Ovary (tissue), 3 donors: ENCODE data around the gene KRTAP5-7.

Source experiments
- POLR2A ChIP-seq: fragments of 450-650 bp; IDR thresholded peaks from one replicate; pipeline ENCODE4 v1.6.1; 2017; ENCODE audit warnings: antibody characterized with exemption, mild to moderate bottlenecking, moderate library complexity
- TF ChIP-seq, protein P1 (sequence below), 3 donors: fragments of 450-650 bp in 2 of 3; fragments of 200-600 bp in 1 of 3; IDR thresholded peaks; one replicate each; pipeline versions ENCODE4 v1.5.1 to v1.8.0; 2016 to 2022; ENCODE audit warnings: antibody characterized with exemption in 3 of 3, mild to moderate bottlenecking in 1 of 3
- donor health status: DM: no; HTN: no; CAD: no.

DNA sequence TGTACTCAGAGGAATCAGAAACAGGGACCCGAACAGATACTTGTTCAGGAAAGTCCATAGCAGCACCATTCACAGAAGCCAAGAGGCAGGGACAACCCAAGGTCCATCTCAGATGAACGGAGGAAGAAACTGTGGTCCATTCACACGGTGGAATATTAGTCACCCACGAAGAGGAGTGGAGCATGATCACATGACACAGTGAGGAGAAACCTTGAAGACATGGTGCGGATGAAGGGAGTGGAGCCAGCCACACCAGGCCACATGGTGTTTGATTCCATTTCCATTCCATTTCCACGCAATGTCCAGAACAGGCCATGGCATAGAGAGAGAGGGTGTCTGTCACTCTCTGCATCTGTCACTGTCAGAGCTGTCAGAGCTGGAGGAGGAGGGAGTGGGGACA is 43.4 kb upstream of the KRTAP5-7 start:
- TF ChIP-seq POLR2A: no peak
- TF ChIP-seq, protein P1, sequence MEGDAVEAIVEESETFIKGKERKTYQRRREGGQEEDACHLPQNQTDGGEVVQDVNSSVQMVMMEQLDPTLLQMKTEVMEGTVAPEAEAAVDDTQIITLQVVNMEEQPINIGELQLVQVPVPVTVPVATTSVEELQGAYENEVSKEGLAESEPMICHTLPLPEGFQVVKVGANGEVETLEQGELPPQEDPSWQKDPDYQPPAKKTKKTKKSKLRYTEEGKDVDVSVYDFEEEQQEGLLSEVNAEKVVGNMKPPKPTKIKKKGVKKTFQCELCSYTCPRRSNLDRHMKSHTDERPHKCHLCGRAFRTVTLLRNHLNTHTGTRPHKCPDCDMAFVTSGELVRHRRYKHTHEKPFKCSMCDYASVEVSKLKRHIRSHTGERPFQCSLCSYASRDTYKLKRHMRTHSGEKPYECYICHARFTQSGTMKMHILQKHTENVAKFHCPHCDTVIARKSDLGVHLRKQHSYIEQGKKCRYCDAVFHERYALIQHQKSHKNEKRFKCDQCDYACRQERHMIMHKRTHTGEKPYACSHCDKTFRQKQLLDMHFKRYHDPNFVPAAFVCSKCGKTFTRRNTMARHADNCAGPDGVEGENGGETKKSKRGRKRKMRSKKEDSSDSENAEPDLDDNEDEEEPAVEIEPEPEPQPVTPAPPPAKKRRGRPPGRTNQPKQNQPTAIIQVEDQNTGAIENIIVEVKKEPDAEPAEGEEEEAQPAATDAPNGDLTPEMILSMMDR (IDR thresholded peaks at IDR 0.05): no peak
